HepG2 (cell line): Measurements from ENCODE around the gene STAB2. TPM values are rescaled to one million over a fixed set of nuclear protein-coding genes. Genes with fewer than 3 reads are reported as not detected.

Source experiments
- AHR ChIP-seq: IDR thresholded peaks from 2 replicates; pipeline ENCODE4 v1.6.1; 2018; ENCODE audit warnings: missing genetic modification reagents, missing compliant biosample characterization
- ERF ChIP-seq: IDR thresholded peaks from 2 replicates; pipeline ENCODE4 v1.6.1; 2018; ENCODE audit warnings: missing biosample characterization, missing genetic modification reagents
- FOXC1 ChIP-seq: sonication (generic); formaldehyde crosslinking; IDR thresholded peaks from 2 replicates; pipeline ENCODE4 v1.8.0; 2022; ENCODE audit warnings: mild to moderate bottlenecking, missing genetic modification reagents, borderline replicate concordance
- FOXM1 ChIP-seq: sonication (generic); formaldehyde crosslinking; IDR thresholded peaks from 2 replicates; pipeline ENCODE4 v1.5.0; 2020; ENCODE audit warnings: missing genetic modification reagents
- HNRNPL ChIP-seq: fragments of 200-400 bp; formaldehyde crosslinking; IDR thresholded peaks from 2 replicates; pipeline ENCODE4 v1.6.1; 2017; ENCODE audit warnings: mild to moderate bottlenecking, low read depth, low read length
- IKZF5 ChIP-seq: IDR thresholded peaks from 2 replicates; pipeline ENCODE4 v1.6.1; 2018; ENCODE audit warnings: missing genetic modification reagents, mild to moderate bottlenecking, missing compliant biosample characterization
- NFATC3 ChIP-seq: sonication (generic); formaldehyde crosslinking; IDR thresholded peaks from 2 replicates; pipeline ENCODE4 v1.5.1; 2020; ENCODE audit warnings: mild to moderate bottlenecking, missing genetic modification reagents
- SAP130 ChIP-seq: IDR thresholded peaks from 2 replicates; pipeline ENCODE4 v1.6.1; 2016; ENCODE audit warnings: low read depth
- SMC3 ChIP-seq: IDR thresholded peaks from 2 replicates; pipeline ENCODE4 v1.6.1; 2011; ENCODE audit warnings: low read length, improper control_type of control experiment
- TEAD3 ChIP-seq: optimal IDR thresholded peaks from 2 replicates; pipeline ENCODE3; 2016; ENCODE audit warnings: borderline replicate concordance
- TFDP1 ChIP-seq: IDR thresholded peaks from 2 replicates; pipeline ENCODE4 v1.6.1; 2016; ENCODE audit warnings: missing compliant biosample characterization, missing genetic modification reagents, borderline replicate concordance
- XRCC5 ChIP-seq: fragments of 200-400 bp; formaldehyde crosslinking; optimal IDR thresholded peaks from 2 replicates; pipeline ENCODE3; 2017; ENCODE audit warnings: mild to moderate bottlenecking, low read length
- ZBTB42 ChIP-seq: sonication (generic); formaldehyde crosslinking; IDR thresholded peaks from 2 replicates; pipeline ENCODE4 v1.5.0; 2020; ENCODE audit warnings: mild to moderate bottlenecking, missing genetic modification reagents
- ZFAT ChIP-seq: sonication (generic); formaldehyde crosslinking; conservative IDR thresholded peaks from 2 replicates; pipeline ENCODE4 v1.8.1; 2023; ENCODE audit warnings: missing genetic modification reagents, inconsistent platforms
- ZNF101 ChIP-seq: sonication (generic); formaldehyde crosslinking; IDR thresholded peaks from 2 replicates; pipeline ENCODE4 v1.4.0; 2020; ENCODE audit warnings: mild to moderate bottlenecking, low read depth, missing genetic modification reagents, borderline replicate concordance
- ZNF430 ChIP-seq: sonication (generic); formaldehyde crosslinking; IDR thresholded peaks from 2 replicates; pipeline ENCODE4 v1.9.0; 2021; ENCODE audit warnings: mild to moderate bottlenecking, missing genetic modification reagents
- ZNF460 ChIP-seq: sonication (generic); formaldehyde crosslinking; IDR thresholded peaks from 2 replicates; pipeline ENCODE4 v1.5.1; 2020; ENCODE audit warnings: missing genetic modification reagents, mild to moderate bottlenecking, borderline replicate concordance
- ZNF570 ChIP-seq: sonication (generic); formaldehyde crosslinking; IDR thresholded peaks from 2 replicates; pipeline ENCODE4 v1.4.0; 2020; ENCODE audit warnings: mild to moderate bottlenecking, missing genetic modification reagents, borderline replicate concordance
- ZNF75D ChIP-seq: sonication (generic); formaldehyde crosslinking; IDR thresholded peaks from 2 replicates; pipeline ENCODE4 v1.8.1; 2023; ENCODE audit warnings: missing genetic modification reagents, mild to moderate bottlenecking, borderline replicate concordance
- ZNF780A ChIP-seq: sonication (generic); formaldehyde crosslinking; IDR thresholded peaks from 2 replicates; pipeline ENCODE4 v1.8.0; 2022; ENCODE audit warnings: mild to moderate bottlenecking, missing genetic modification reagents, moderate library complexity
- ZNF792 ChIP-seq: IDR thresholded peaks from 2 replicates; pipeline ENCODE4 v1.6.1; 2016
- ZNF841 ChIP-seq: sonication (generic); formaldehyde crosslinking; IDR thresholded peaks from 2 replicates; pipeline ENCODE4 v1.8.1; 2023; ENCODE audit warnings: missing genetic modification reagents, borderline replicate concordance
- ZXDC ChIP-seq: sonication (generic); formaldehyde crosslinking; IDR thresholded peaks from 2 replicates; pipeline ENCODE4 v1.5.0; 2020; ENCODE audit warnings: mild to moderate bottlenecking, missing genetic modification reagents
- polyA plus RNA-seq, 8 experiments: library from polyadenylated mRNA; depleted of rRNA in 3 of 8; stranded (reverse) in 7 of 8; unstranded in 1 of 8; fragments of >200 nt; fragmentation: Illumina TruSeq in 4 of 8; extraction: Trizol in 4 of 8; gene quantifications; 2 replicates each; pipeline versions ENCODE4 v1.2.1 to v1.2.3, GENCODE V29; 2011 to 2016; ENCODE audit warnings: low read depth in 4 of 8, missing spikeins in 1 of 8, mixed read lengths in 1 of 8; ENCODE audit not compliant: insufficient read depth in 1 of 8
- total RNA-seq, 5 experiments: library from RNA; depleted of rRNA; stranded (reverse); fragments of >200 nt; fragmentation: Illumina TruSeq; extraction: Trizol; gene quantifications; 2 replicates each; pipeline ENCODE4 v1.2.3, GENCODE V29; 2016; ENCODE audit warnings: low read depth in 1 of 5
- TF ChIP-seq, protein P1 (sequence below): sonication (generic); formaldehyde crosslinking; IDR thresholded peaks from 2 replicates; pipeline ENCODE4 v1.5.0; 2020; ENCODE audit warnings: mild to moderate bottlenecking, missing genetic modification reagents, moderate library complexity

The STAB2 gene
- total and polyA plus RNA-seq, 2 of the 13 experiments (the other 11 are each of a cell fraction or from before 2014, with no cell fraction given): not detected

GRCh38 chr12:103632554-103633216 lies 45.6 kb downstream of the STAB2 start (continued):
- no peak for TF ChIP-seq ZNF841
- no peak for TF ChIP-seq FOXC1 (CRISPR knock-in tag)
- TF ChIP-seq ZFAT (CRISPR knock-in tag): no peak
- TF ChIP-seq FOXM1 (CRISPR knock-in tag): no peak
- TF ChIP-seq ZBTB42 (CRISPR knock-in tag): no peak
- peak; percentile 43 for TF ChIP-seq SMC3
- TF ChIP-seq TFDP1 (CRISPR knock-in tag): peak; percentile 61; the same call in 1 of the 2 replicates
- TF ChIP-seq IKZF5 (CRISPR knock-in tag): peak; percentile 35; the same call in 1 of the 2 replicates
- TF ChIP-seq, protein P1, sequence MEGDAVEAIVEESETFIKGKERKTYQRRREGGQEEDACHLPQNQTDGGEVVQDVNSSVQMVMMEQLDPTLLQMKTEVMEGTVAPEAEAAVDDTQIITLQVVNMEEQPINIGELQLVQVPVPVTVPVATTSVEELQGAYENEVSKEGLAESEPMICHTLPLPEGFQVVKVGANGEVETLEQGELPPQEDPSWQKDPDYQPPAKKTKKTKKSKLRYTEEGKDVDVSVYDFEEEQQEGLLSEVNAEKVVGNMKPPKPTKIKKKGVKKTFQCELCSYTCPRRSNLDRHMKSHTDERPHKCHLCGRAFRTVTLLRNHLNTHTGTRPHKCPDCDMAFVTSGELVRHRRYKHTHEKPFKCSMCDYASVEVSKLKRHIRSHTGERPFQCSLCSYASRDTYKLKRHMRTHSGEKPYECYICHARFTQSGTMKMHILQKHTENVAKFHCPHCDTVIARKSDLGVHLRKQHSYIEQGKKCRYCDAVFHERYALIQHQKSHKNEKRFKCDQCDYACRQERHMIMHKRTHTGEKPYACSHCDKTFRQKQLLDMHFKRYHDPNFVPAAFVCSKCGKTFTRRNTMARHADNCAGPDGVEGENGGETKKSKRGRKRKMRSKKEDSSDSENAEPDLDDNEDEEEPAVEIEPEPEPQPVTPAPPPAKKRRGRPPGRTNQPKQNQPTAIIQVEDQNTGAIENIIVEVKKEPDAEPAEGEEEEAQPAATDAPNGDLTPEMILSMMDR: peak; percentile 96
- TF ChIP-seq ZNF570 (CRISPR knock-in tag): no peak
- no peak for TF ChIP-seq SAP130 (CRISPR knock-in tag)
- no peak for TF ChIP-seq ZNF792 (CRISPR knock-in tag)
- TF ChIP-seq ZXDC (CRISPR knock-in tag): no peak
- no peak for TF ChIP-seq ZNF460
- 0 out of 2 replicates have a peak, but pooled peaks have one; percentile 37 for TF ChIP-seq AHR (CRISPR knock-in tag)
- no peak for TF ChIP-seq ZNF75D (CRISPR knock-in tag)
- 0 out of 2 replicates have a peak, but pooled peaks have one; percentile 33 for TF ChIP-seq ERF (CRISPR knock-in tag)
- peak; percentile 24 for TF ChIP-seq TEAD3 (CRISPR knock-in tag)
- no peak for TF ChIP-seq ZNF101
- TF ChIP-seq ZNF780A (CRISPR knock-in tag): no peak
- TF ChIP-seq XRCC5: peak; percentile 89
- TF ChIP-seq HNRNPL: no peak
- TF ChIP-seq NFATC3 (CRISPR knock-in tag): no peak
- TF ChIP-seq ZNF430 (CRISPR knock-in tag): no peak
